Measurements from ENCODE around the gene EXD3.

- TF ChIP-seq CTCF (conservative IDR thresholded peaks at IDR 0.05; ENCODE audit: low read length) (no peak), EZH2phosphoT487 (IDR thresholded peaks at IDR 0.05; ENCODE audit: borderline replicate concordance, low read depth, low read length) (no peak)
Measured at GRCh38 chr9:137465720-137466388, 42.9 kb upstream of the EXD3 start.
